SK-N-SH (cell line): ENCODE results near the gene MTA3. TPM values are rescaled to one million over a fixed set of nuclear protein-coding genes. Genes with fewer than 3 reads are reported as not detected.
A peak's percentile ranks its signal among the peaks of the same experiment; 100 is the strongest.
"Not testable (repeated sequence)": the region's sequence is repeated elsewhere in the genome, so short reads cannot be mapped to it uniquely, and the experiment has no call there.

Experiments
- CTCF ChIA-PET: fragments of 300-600, 350-600 bp; formaldehyde crosslinking; extraction: SDS; loops from one replicate; lab custom pipeline; 2021; lab: Yijun Ruan, JAX
- POLR2A ChIA-PET: fragments of 350-600 bp; sonication (Branson Sonifier 250); formaldehyde crosslinking; extraction: SDS; loops from one replicate; lab custom pipeline; 2020; ENCODE audit warnings: antibody characterized with exemption, inconsistent platforms; lab: Yijun Ruan, JAX
- DNase-seq: peaks from one replicate; pipeline ENCODE4 v3.0.0; 2012
- H2AFZ ChIP-seq: fragments of 200-600 bp; sonication (generic); 2 replicates; pipeline ENCODE4 v1.8.1; 2016; ENCODE audit warnings: antibody characterized with exemption, mild to moderate bottlenecking, low read depth
- H3F3A ChIP-seq: fragments of 200-600 bp; sonication (generic); replicated peaks from 2 replicates; pipeline ENCODE3; 2016; ENCODE audit warnings: antibody characterized with exemption, mild to moderate bottlenecking; ENCODE audit not compliant: insufficient read depth
- H3K27ac ChIP-seq, 2 experiments: fragments of 200-500 bp in 1 of 2; fragments of 200-600 bp in 1 of 2; sonication (Bioruptor generic) in 1 of 2; sonication (generic), shearing (Covaris generic) in 1 of 2; 2 replicates each; pipeline versions ENCODE4 v1.5.1 to v1.6.1; 2014 to 2016; ENCODE audit warnings: low read depth in 2 of 2, inconsistent platforms in 1 of 2, low read length in 1 of 2, mild to moderate bottlenecking in 1 of 2, mixed read lengths in 1 of 2
- H3K27me3 ChIP-seq: fragments of 200-600 bp; sonication (generic), shearing (Covaris generic); 2 replicates; pipeline ENCODE4 v1.6.1; 2016; ENCODE audit warnings: mixed run types; ENCODE audit not compliant: insufficient read depth
- H3K36me3 ChIP-seq, 2 experiments: fragments of 200-500 bp in 1 of 2; fragments of 200-600 bp in 1 of 2; sonication (Bioruptor generic) in 1 of 2; sonication (generic) in 1 of 2; replicated peaks in 1 of 2; 2 replicates each; pipeline versions ENCODE3 to v1.5.1; 2014 to 2016; ENCODE audit warnings: low read length in 1 of 2, mild to moderate bottlenecking in 1 of 2; ENCODE audit not compliant: insufficient read depth in 2 of 2, control insufficient read depth in 1 of 2
- H3K4me1 ChIP-seq, 2 experiments: fragments of 200-500 bp in 1 of 2; fragments of 200-600 bp in 1 of 2; sonication (Bioruptor generic) in 1 of 2; sonication (generic), shearing (Covaris generic) in 1 of 2; 2 replicates each; pipeline versions ENCODE4 v1.5.1 to v1.6.1; 2014 to 2016; ENCODE audit warnings: low read depth in 1 of 2, low read length in 1 of 2, mixed run types in 1 of 2; ENCODE audit not compliant: insufficient read depth in 2 of 2, control insufficient read depth in 1 of 2
- H3K4me2 ChIP-seq: fragments of 200-600 bp; sonication (generic), shearing (Covaris generic); 2 replicates; pipeline ENCODE4 v1.6.1; 2017; ENCODE audit warnings: mixed run types
- H3K4me3 ChIP-seq, 2 experiments: fragments of 200-500 bp in 1 of 2; fragments of 200-600 bp in 1 of 2; sonication (Bioruptor generic) in 1 of 2; sonication (generic), shearing (Covaris generic) in 1 of 2; 2 replicates each; pipeline versions ENCODE4 v1.5.1 to v1.8.1; 2014 to 2016; ENCODE audit warnings: low read depth in 2 of 2, inconsistent platforms in 1 of 2, low read length in 1 of 2, mild to moderate bottlenecking in 1 of 2, mixed read lengths in 1 of 2, moderate library complexity in 1 of 2
- H3K79me2 ChIP-seq: fragments of 200-600 bp; sonication (generic); 2 replicates; pipeline ENCODE4 v1.8.1; 2017; ENCODE audit warnings: mild to moderate bottlenecking; ENCODE audit not compliant: insufficient read depth
- H3K9ac ChIP-seq: fragments of 200-600 bp; sonication (generic); 2 replicates; pipeline ENCODE4 v1.6.1; 2017; ENCODE audit warnings: mixed run types
- H3K9me2 ChIP-seq: fragments of 200-600 bp; sonication (generic); 2 replicates; pipeline ENCODE4 v1.6.1; 2017; ENCODE audit warnings: mixed run types
- H3K9me3 ChIP-seq: fragments of 200-600 bp; sonication (generic); 2 replicates; pipeline ENCODE4 v1.6.1; 2017; ENCODE audit warnings: mixed run types, mild to moderate bottlenecking, moderate library complexity
- H4K20me1 ChIP-seq: fragments of 200-600 bp; sonication (generic); 2 replicates; pipeline ENCODE4 v1.6.1; 2017; ENCODE audit warnings: mild to moderate bottlenecking, mixed run types; ENCODE audit not compliant: insufficient read depth
- EP300 ChIP-seq, 2 experiments: IDR thresholded peaks; 2 replicates each; pipeline versions ENCODE4 v1.4.0 to v1.6.1; 2012; ENCODE audit warnings: borderline replicate concordance in 1 of 2, low read depth in 1 of 2, low read length in 1 of 2
- EZH2phosphoT487 ChIP-seq: fragments of 200-600 bp; sonication (generic); IDR thresholded peaks from 2 replicates; pipeline ENCODE4 v1.6.1; 2017; ENCODE audit warnings: low read depth, mixed run types, mild to moderate bottlenecking, antibody characterized with exemption, moderate library complexity, borderline replicate concordance
- FOXM1 ChIP-seq: IDR thresholded peaks from 2 replicates; pipeline ENCODE4 v1.4.0; 2012; ENCODE audit warnings: low read depth, mild to moderate bottlenecking
- GATA2 ChIP-seq: sonication (generic); formaldehyde crosslinking; IDR thresholded peaks from 2 replicates; pipeline ENCODE4 v1.5.0; 2020; ENCODE audit warnings: mild to moderate bottlenecking, missing genetic modification reagents
- MEF2A ChIP-seq: IDR thresholded peaks from 2 replicates; pipeline ENCODE4 v1.4.0; 2012; ENCODE audit warnings: low read depth, borderline replicate concordance
- MXI1 ChIP-seq: IDR thresholded peaks from 2 replicates; pipeline ENCODE4 v1.6.1; 2012; ENCODE audit warnings: mild to moderate bottlenecking, low read depth, low read length, improper control_type of control experiment
- NFIC ChIP-seq: IDR thresholded peaks from 2 replicates; pipeline ENCODE4 v1.4.0; 2012; ENCODE audit warnings: borderline replicate concordance
- RAD21 ChIP-seq: IDR thresholded peaks from 2 replicates; pipeline ENCODE4 v1.6.1; 2012; ENCODE audit warnings: mild to moderate bottlenecking, low read length
- SMC3 ChIP-seq: IDR thresholded peaks from 2 replicates; pipeline ENCODE4 v1.6.1; 2012; ENCODE audit warnings: low read depth, low read length, improper control_type of control experiment
- TAF1 ChIP-seq: IDR thresholded peaks from 2 replicates; pipeline ENCODE4 v1.6.1; 2012; ENCODE audit warnings: low read depth, mild to moderate bottlenecking, low read length, moderate library complexity, borderline replicate concordance
- TEAD4 ChIP-seq: IDR thresholded peaks from 2 replicates; pipeline ENCODE4 v1.4.0; 2012; ENCODE audit warnings: mild to moderate bottlenecking, borderline replicate concordance; ENCODE audit not compliant: insufficient read depth
- WGBS: methylation state at CpG from one replicate; pipeline ENCODE4 v1.1.6; 2017; ENCODE audit warnings: low lambda C conversion rate; 5-methylcytosine and 5-hydroxymethylcytosine counted together
- polyA plus RNA-seq, 3 experiments: library from polyadenylated mRNA; depleted of rRNA; stranded (reverse); fragments of >200 nt; gene quantifications; 2 replicates each; pipeline ENCODE4 v1.2.3, GENCODE V29; 2012
- TF ChIP-seq, protein P1 (sequence below): IDR thresholded peaks from 2 replicates; pipeline ENCODE4; 2012
- TF ChIP-seq, protein P2 (sequence below): fragments of 150-350 bp; IDR thresholded peaks from 2 replicates; pipeline ENCODE4 v1.6.1; 2016; ENCODE audit warnings: mild to moderate bottlenecking, low read depth, low read length
- TF ChIP-seq, protein P3 (sequence below): IDR thresholded peaks from 2 replicates; pipeline ENCODE4 v1.4.0; 2012; ENCODE audit warnings: low read depth, borderline replicate concordance

MTA3 gene
- polyA plus RNA-seq, 1 of the 3 experiments (the other 2 are of a cell fraction): 30.8 TPM

GRCh38 chr2:42602218-42602875 lies 33.9 kb downstream of the MTA3 start:
- Histone ChIP-seq H3K9me3 (no peaks in the 10 kb centered on the region), H3K4me3 (no peak overlapping the region), H3K9ac (no peak overlapping the region), H2AFZ (no peak overlapping the region), H3K79me2 (peaks cover 53% of the 10 kb centered on the region), H3K27ac (peak overlapping the region in 1 of 2 experiments; percentile 29; a peak in 2 of 4 replicates), H3K36me3 (no peaks in the 10 kb centered on the region), H3K4me2 (no peak overlapping the region), H3K9me2 (no peaks in the 10 kb centered on the region), H4K20me1 (no peaks in the 10 kb centered on the region; the same call in 1 of the 2 replicates), H3K27me3 (no peaks in the 10 kb centered on the region), H3K4me1 (peaks cover 0 to 2% of the 10 kb centered on the region in 2 experiments; a peak in 2 of 4 replicates), H3F3A (no peaks in the 10 kb centered on the region)
- CTCF ChIA-PET: interaction anchor here (0.5 to 1.7 kb wide), 5 partner anchors 10 to 255 kb away, joined by 3 to 5 read pairs (median 4); no protein-coding TSS in a partner anchor
- POLR2A ChIA-PET: no interaction called here
- TF ChIP-seq, protein P1, sequence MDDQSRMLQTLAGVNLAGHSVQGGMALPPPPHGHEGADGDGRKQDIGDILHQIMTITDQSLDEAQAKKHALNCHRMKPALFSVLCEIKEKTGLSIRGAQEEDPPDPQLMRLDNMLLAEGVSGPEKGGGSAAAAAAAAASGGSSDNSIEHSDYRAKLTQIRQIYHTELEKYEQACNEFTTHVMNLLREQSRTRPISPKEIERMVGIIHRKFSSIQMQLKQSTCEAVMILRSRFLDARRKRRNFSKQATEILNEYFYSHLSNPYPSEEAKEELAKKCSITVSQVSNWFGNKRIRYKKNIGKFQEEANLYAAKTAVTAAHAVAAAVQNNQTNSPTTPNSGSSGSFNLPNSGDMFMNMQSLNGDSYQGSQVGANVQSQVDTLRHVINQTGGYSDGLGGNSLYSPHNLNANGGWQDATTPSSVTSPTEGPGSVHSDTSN: no peak
- no peak for TF ChIP-seq RAD21
- TF ChIP-seq MEF2A: no peak
- TF ChIP-seq MXI1: no peak
- TF ChIP-seq TAF1: no peak
- TF ChIP-seq, protein P2, sequence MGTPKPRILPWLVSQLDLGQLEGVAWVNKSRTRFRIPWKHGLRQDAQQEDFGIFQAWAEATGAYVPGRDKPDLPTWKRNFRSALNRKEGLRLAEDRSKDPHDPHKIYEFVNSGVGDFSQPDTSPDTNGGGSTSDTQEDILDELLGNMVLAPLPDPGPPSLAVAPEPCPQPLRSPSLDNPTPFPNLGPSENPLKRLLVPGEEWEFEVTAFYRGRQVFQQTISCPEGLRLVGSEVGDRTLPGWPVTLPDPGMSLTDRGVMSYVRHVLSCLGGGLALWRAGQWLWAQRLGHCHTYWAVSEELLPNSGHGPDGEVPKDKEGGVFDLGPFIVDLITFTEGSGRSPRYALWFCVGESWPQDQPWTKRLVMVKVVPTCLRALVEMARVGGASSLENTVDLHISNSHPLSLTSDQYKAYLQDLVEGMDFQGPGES: no peak
- no peak for TF ChIP-seq EZH2phosphoT487
- WGBS: 95% methylated on average over 2 of the region's 2 CpGs
- no peak for DNase-seq

- Histone ChIP-seq H3K4me3 (no peak overlapping the region), H3K9me3 (no peaks in the 10 kb centered on the region), H3K27me3 (no peaks in the 10 kb centered on the region), H3K36me3 (no peaks in the 10 kb centered on the region), H3K4me2 (no peak overlapping the region), H3K27ac (peak overlapping the region in 1 of 2 experiments; percentile 29; a peak in 2 of 4 replicates), H3K4me1 (peaks cover 0 to 2% of the 10 kb centered on the region in 2 experiments; a peak in 2 of 4 replicates), H3K9ac (no peak overlapping the region), H4K20me1 (no peaks in the 10 kb centered on the region; the same call in 1 of the 2 replicates), H3K9me2 (no peaks in the 10 kb centered on the region), H3F3A (no peaks in the 10 kb centered on the region), H3K79me2 (peaks cover 48% of the 10 kb centered on the region), H2AFZ (no peak overlapping the region)
- TF ChIP-seq GATA2 (CRISPR knock-in tag) (no peak), SMC3 (no peak), TEAD4 (no peak), NFIC (no peak), RAD21 (no peak), FOXM1 (no peak), EP300 (IDR thresholded peaks at IDR 0.05; ENCODE audit: borderline replicate concordance in 1 of 2, low read depth in 1 of 2, low read length in 1 of 2) (no peak)
- TF ChIP-seq, protein P3, sequence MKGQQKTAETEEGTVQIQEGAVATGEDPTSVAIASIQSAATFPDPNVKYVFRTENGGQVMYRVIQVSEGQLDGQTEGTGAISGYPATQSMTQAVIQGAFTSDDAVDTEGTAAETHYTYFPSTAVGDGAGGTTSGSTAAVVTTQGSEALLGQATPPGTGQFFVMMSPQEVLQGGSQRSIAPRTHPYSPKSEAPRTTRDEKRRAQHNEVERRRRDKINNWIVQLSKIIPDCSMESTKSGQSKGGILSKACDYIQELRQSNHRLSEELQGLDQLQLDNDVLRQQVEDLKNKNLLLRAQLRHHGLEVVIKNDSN: no peak
- ChIA-PET POLR2A (no interaction called here), CTCF (interaction anchor here (0.8 to 1.7 kb wide), 4 partner anchors 11 to 517 kb away, joined by 3 to 5 read pairs (median 4); no protein-coding TSS in a partner anchor)
- WGBS: 88% methylated on average over 3 of the region's 3 CpGs
- peak; percentile 36 for DNase-seq
These were observed 34.4 kb downstream of the MTA3 start for GRCh38 chr2:42602876-42603219.

GRCh38 chr2:42604341-42604867 lies 36.0 kb downstream of the MTA3 start:
- H3K4me1 ChIP-seq, H3K9me3 ChIP-seq, H3K9ac ChIP-seq, H3K4me2 ChIP-seq, H4K20me1 ChIP-seq, H3K36me3 ChIP-seq, H2AFZ ChIP-seq, H3K27me3 ChIP-seq, H3F3A ChIP-seq, H3K4me3 ChIP-seq, POLR2A ChIA-PET, H3K9me2 ChIP-seq, DNase-seq: not testable (repeated sequence)
- CTCF ChIA-PET: interaction anchor here (1.2 kb wide), 1 partner anchor 58 kb away, joined by 3 read pairs; no protein-coding TSS in a partner anchor
- H3K79me2 ChIP-seq: peaks cover 37% of the 10 kb centered on the region
- H3K27ac ChIP-seq: peak overlapping the region in 1 of 2 experiments; percentile 14; a peak in 2 of 4 replicates
- WGBS: 88% methylated on average over 6 of the region's 6 CpGs
